Measurements from ENCODE around the gene SLC27A5.

DNA sequence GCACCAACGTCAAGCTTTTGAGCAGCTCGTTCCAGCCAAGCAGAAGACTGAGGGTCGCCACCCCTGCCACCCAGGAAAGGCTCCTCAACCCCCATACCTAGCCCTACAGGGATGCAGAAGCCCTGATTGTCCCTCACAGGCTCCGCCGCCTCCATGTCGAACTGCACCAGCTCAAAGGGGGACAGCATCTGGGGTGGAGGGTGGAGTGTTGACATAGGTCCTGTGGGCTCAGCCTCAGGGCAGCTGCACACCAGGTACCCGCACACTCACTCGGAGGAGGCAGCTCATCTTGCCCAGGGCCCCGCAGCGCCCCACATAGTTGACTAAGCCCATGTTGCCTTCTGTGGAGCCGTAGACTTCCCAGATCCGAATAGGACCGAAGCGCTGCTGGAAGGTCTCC lies 11.6 kb downstream of the SLC27A5 start:
- TF ChIP-seq, protein P1, sequence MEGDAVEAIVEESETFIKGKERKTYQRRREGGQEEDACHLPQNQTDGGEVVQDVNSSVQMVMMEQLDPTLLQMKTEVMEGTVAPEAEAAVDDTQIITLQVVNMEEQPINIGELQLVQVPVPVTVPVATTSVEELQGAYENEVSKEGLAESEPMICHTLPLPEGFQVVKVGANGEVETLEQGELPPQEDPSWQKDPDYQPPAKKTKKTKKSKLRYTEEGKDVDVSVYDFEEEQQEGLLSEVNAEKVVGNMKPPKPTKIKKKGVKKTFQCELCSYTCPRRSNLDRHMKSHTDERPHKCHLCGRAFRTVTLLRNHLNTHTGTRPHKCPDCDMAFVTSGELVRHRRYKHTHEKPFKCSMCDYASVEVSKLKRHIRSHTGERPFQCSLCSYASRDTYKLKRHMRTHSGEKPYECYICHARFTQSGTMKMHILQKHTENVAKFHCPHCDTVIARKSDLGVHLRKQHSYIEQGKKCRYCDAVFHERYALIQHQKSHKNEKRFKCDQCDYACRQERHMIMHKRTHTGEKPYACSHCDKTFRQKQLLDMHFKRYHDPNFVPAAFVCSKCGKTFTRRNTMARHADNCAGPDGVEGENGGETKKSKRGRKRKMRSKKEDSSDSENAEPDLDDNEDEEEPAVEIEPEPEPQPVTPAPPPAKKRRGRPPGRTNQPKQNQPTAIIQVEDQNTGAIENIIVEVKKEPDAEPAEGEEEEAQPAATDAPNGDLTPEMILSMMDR (IDR thresholded peaks at IDR 0.05): no peak
- TF ChIP-seq POLR2A (IDR thresholded peaks at IDR 0.05): no peak

Data from heart left ventricle (tissue), 13 donors.